TTC549 (cell line): ENCODE data around the gene TLE4.
"Not testable (repeated sequence)": the region's sequence is repeated elsewhere in the genome, so short reads cannot be mapped to it uniquely, and the experiment has no call there.

Source experiments
- FAIRE-seq: peaks from 2 replicates; lab custom pipeline; 2012; peaks lifted over from hg19 to GRCh38; lab: Jason Lieb, UNC

TLE4 gene

DNA sequence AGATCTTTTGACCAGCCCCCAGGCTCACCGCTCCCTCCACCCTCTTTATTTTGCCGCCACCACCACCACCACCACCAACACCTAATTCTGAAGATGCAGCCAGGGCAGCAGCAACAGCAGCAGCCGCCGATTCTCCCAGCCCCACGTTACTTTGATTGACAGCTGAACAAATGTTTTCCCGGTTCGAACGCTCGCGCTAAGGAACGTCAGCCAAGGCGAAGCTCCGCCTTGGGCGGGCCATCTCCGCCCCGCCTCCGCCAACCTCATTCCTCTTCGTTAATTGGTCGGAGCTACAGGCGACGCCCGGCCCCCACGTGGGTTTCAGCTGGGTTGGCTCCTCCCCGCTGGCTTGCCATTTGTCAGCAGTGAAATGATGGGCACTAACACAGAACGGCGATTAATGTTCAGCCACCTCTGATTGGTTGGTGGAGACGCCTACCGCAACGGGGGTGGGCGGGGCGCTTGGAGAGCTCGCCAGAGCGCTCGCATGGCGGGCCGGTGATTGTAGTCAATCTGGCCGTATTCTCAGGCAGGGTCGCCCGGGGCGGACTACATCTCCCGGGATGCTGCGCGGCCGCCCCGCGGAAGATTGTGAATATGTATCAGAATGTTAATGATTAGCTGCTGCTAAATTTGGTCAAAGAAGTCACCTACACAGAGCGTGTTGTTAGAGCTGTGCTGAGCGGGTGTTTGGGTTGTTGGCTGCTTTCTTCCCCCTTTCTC, at the start of gene TLE4:
TSS of gene TLE4 (plus strand) at position 657 of the 723 bp plus-strand sequence. CDS start 826 bp downstream, outside the sequence.
- no peak for FAIRE-seq

DNA sequence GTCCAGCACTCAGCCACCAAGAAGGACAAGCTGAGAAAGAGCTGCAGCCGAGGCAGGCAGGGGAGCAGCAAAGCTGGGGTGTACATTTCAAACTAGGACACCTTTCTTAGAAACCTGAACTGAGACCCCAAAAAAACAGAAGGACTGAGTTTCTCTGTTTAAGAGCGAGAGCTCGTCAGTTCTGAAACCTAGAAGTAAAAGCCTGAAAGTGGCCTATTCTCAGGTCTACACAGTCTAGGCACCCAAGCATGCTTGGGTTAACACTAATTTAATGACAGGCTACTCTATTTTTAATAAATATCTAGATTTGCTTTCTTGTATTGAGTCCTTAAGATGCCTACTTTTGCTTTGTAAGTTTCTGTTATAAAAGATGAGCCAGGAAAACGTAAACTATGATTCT, 49.0 kb upstream of the TLE4 start:
- no peak for FAIRE-seq

DNA sequence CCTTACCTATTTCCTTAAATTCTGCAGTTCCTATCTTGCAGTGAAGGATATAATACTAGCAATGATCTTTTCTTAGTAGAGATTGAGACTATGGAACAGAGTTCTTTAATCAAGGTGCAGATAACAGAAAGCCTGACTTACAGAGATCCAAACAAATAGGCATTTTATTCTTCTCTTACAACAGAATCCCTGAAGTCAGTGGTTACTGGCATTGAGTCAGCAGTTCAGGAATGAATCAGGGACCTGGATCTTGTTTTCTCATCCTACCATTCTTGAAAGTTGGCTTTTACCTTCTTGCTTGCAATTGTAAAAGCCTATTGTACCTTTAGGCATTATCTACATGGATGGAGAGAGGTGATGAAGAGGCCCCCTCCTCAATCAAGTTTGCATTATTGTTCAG, 47.5 kb upstream of the TLE4 start:
- FAIRE-seq = no peak

- FAIRE-seq = no peak
These were observed 45.6 kb upstream of the TLE4 start for GRCh38 chr9:79526149-79526672.

- FAIRE-seq = no peak
These were observed 36.2 kb upstream of the TLE4 start for GRCh38 chr9:79535534-79535933.

DNA sequence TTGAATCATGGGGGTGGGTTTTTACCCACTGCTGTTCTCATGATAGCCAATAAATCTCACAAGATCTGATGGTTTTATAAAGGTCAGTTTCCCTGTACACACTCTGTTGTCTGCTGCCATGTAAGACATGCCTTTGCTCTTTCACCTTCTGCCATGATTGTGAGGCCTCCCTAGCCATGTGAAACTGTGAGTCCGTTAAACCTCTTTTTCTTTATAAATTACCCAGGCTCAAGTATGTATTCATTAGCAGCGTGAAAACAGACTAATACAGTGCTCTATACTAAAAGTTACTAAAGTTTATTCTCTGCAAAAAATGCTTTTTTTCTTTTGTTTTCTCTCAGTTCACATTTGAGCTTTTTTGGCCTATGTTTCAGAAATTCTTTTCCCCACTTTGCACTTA, 33.9 kb upstream of the TLE4 start:
- no peak for FAIRE-seq

DNA sequence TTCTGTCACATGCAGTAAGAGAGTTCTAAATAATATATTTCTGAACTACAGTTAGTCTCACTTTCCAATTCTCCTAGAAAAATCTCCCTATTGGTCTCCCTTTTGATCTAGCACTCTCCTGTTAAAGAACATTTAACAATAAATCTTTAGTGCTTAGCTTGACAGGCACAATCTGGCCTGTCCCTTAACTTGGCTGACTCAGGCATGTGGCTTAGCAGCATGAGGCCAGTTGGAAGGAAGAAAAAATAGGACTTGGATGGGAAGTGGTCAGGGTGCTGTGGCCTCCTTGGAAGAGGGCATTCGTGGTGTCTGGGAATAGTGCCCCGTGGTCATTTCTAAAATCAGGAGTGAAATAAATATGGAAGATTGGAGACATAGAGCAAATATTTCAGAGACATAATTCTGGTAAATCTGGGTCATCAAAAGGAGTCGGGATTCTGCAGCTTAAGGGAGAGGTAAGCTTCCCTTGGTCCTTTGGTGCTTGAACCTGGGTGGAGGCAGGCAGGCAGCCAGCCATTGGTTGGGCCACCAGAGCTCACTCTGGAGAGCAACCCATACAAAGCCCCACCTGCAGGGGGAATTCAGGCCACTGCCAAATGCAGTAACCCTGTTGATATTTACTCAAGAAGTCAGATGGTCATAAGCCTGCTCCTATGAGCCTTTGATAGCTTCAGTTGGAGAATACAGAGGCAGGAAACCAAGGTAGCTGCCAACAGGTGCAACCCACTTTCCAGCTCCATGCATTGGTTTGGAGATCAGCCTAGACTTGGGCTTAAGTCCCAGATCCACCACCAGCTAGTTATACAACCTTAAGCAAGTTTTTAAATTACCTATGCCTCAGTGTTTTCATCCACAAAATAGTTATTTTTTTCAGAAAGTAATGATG, 28.8 kb upstream of the TLE4 start:
- FAIRE-seq = no peak

GRCh38 chr9:79544375-79544774, 27.4 kb upstream of the TLE4 start:
- FAIRE-seq = not testable (repeated sequence)

DNA sequence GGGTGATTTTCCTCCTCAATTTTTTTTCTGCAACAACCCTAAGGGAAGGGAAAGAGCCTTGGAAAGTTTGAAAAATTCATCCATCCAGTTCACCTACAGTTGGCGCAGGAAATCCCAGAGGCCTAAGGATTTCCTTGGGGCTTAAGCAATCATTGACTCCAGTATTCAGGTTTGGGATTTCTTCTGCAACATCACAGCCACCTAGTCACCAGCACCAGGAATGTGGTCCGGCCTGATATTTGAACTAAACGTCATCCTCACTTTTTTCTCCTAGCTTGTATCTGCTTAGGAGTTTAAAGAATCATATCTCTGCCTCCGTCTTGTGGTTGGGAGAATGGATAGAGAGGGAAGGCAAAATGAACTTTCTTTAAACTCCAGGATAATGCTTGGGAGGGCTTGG, 20.2 kb upstream of the TLE4 start:
- FAIRE-seq = no peak

DNA sequence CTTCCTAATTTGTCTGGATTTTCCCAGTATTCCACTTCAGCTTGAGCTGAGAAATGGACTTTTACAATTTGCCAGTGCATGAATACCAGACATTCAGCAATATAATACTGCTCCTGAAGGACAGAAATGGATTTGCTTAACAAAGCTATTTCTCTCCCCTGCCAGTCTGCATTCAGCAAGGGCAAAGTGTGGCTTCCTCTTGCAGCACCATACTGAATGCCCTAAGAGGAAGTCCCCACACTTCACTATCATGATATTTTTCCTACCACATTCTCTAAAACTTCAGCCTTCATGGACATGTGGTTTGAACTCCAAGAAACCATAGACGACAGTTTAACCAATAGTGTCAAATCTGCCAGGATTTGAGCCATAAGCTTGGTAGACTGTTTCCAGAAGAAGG, 19.8 kb upstream of the TLE4 start:
- no peak for FAIRE-seq

GRCh38 chr9:79555474-79556089, 16.2 kb upstream of the TLE4 start:
- no peak for FAIRE-seq

GRCh38 chr9:79559495-79560181, 12.1 kb upstream of the TLE4 start:
- FAIRE-seq = no peak

- no peak for FAIRE-seq
These were observed 8.9 kb upstream of the TLE4 start for GRCh38 chr9:79562749-79563386.

DNA sequence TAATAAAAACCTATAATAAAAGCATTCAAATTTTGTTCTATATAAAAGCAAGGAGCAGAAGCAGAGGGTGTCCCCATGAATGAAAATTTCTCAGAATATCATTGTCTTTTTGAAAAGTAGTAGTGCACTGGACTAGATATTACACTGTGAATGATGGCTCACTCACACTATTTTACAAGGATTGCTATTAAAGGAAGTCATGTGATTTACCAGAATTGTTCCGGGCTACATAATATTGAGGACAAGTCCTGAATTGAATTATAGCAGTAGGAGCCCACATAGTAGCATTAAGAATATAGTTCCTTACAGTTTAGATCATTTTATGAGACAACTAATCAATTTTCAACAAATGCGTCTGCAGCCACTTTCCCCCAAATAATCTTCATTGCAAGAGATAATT, 7.7 kb upstream of the TLE4 start:
- FAIRE-seq = no peak

- FAIRE-seq = no peak
These were observed 6.5 kb upstream of the TLE4 start for GRCh38 chr9:79565245-79565644.

GRCh38 chr9:79567671-79568098, 4.1 kb upstream of the TLE4 start:
- FAIRE-seq = no peak

- no peak for FAIRE-seq
These were observed 3.2 kb upstream of the TLE4 start for GRCh38 chr9:79568337-79569101.

GRCh38 chr9:79569814-79570447, 1.8 kb upstream of the TLE4 start:
- FAIRE-seq = no peak

DNA sequence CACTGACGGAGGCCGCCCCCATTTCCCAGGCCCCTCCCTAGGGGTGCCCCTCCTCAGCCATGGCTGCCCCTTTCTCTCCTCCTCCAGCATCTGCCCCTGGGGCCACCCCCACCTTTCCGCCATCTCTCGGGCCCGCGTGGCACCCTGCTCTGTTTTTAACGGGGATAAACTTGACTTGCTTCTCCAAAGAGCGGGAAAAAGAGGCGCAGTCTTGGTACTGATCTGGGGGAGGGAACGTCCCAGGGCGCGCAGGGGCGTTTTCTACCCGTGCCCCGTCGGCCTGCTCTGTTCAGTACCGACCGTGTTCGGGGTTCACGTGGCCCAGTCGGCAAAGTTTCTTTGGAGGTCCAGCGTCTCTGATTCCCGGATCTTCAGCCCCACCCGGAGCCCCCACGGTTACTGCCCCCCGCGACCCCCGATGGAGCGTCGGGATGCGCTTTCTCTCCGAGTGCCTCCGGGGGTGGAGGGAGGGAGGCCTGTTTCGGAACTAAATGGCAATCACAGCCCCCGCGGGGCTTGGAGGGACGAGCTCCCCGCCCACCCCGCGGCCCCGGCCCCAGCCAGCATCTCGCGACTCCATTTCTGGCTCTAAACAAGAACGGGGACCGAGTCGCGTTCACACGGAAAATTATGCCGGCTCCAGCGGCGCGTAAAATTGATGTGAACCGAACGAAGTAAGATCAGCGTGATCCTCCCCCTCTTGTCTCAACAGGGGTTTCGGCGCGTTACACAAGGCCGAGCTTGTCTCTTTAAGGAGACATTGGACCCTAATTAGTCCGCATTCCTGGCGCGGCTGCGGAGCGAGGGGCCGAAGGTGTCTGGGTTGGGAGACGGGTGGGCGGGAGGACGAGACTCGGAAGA, 1.1 kb upstream of the TLE4 start:
- FAIRE-seq = no peak
